Subcutaneous adipose tissue (tissue), 4 donors: Measurements from ENCODE around the gene ACSL1. TPM values are rescaled to one million over a fixed set of nuclear protein-coding genes. Genes with fewer than 3 reads are reported as not detected.

Experiments
- total RNA-seq, 4 donors: library from RNA; depleted of rRNA; stranded (reverse); fragments of >200 nt; gene quantifications; one replicate each; pipeline ENCODE4 v1.1.0, GENCODE V29; 2016
- TF ChIP-seq, protein P1 (sequence below): fragments of 450-650 bp; IDR thresholded peaks from one replicate; pipeline ENCODE4 v1.5.1; 2016; ENCODE audit warnings: low read depth, mild to moderate bottlenecking, control low read depth, antibody characterized with exemption, moderate library complexity

Gene ACSL1
- total RNA-seq, 4 donors from 2014 or later = 656 to 1,818 (median 1,286) TPM

DNA sequence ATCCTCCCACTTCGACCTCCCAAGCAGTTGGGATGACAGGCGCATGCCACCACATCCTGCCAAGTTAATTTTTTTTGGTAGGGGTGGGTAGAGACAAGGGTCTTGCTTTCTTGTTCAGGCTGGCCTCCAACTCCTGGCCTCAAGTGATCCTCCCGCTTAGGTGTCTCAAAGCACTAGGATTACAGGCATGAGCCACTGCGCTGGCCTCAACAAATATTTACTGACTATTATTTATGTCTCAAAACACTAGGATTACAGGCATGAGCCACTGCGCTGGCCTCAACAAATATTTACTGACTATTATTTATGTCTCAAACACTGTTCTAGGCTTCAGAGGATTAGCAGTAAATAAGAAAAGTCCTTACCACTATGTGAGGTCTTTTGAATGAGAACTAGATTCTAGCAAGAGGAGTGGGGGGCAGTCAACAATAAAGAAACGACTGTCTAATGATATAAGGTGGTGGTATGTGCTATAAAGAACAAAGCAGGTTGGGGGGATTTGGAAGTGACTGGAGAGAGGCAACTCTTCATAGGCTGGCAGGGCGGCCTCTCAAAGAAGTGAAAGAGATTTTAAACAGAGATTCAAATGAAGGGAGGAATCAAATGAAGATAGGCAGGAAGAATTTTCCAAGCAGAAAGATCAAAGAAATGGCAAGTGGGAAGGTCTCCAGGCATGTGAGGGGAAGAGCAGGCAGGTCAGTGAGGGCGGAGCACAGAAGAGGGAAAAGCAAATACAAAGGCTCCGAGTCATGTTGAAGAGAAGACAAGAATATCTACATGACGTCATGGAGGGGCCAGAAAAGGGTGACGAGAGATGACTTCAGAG, 12.7 kb upstream of the ACSL1 start:
- TF ChIP-seq, protein P1, sequence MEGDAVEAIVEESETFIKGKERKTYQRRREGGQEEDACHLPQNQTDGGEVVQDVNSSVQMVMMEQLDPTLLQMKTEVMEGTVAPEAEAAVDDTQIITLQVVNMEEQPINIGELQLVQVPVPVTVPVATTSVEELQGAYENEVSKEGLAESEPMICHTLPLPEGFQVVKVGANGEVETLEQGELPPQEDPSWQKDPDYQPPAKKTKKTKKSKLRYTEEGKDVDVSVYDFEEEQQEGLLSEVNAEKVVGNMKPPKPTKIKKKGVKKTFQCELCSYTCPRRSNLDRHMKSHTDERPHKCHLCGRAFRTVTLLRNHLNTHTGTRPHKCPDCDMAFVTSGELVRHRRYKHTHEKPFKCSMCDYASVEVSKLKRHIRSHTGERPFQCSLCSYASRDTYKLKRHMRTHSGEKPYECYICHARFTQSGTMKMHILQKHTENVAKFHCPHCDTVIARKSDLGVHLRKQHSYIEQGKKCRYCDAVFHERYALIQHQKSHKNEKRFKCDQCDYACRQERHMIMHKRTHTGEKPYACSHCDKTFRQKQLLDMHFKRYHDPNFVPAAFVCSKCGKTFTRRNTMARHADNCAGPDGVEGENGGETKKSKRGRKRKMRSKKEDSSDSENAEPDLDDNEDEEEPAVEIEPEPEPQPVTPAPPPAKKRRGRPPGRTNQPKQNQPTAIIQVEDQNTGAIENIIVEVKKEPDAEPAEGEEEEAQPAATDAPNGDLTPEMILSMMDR = no peak

DNA sequence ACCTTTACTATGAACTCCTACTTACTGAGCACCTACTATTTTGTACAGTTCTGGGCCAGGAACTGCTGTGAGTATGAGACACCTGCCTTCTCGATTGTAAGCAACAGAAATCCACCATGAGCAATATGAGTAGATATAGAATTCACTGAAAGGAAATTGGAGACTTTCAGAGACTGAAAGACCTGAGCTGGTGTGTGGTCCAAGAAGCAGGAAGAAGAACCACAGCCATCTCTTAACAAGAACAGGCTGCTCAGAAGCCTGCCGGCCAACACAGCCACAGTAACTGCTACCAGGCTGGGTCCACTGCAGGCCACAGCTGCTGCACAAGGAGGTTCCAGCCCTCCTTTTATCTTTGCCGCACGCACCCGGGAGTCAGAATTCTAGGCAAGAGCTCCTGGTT, 10.8 kb upstream of the ACSL1 start:
- TF ChIP-seq, protein P1 = no peak

DNA sequence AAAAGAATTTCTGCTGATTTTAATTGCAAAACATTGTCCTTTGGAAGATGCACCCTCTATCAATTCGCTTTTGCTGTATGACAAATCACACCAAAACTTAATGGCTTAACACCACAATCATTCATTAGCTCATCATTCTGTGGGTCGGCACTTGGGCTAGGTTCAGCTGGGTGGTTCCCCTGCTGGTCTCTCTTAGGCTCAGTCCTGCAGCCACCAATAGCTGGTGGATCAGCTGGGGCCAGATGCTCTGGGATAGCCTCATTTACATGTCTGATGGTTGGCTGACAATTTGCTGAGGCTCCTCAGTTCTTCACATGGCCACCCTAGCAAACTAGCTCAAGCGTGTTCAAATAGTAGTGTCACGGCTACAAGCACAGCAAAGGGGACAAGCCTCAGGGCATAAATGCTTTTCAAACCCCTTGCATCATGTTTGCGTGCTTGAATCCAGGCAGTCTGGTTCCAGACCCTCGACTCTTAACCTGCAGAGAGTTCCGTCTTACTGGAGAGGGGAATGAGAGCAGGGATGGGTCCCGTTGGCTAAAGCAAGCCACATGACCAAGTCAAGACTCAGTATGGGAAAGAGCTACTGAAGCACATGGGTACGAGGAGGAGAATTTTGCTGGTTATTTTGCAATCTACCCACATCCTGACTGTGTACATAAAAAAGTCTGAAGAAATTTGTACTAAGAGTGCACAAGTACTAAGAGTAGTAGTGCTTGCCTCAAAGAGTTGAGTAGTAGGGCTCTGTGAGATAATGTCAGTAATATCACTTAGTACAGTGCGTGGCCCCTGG, 7.5 kb upstream of the ACSL1 start:
- TF ChIP-seq, protein P1 = no peak

DNA sequence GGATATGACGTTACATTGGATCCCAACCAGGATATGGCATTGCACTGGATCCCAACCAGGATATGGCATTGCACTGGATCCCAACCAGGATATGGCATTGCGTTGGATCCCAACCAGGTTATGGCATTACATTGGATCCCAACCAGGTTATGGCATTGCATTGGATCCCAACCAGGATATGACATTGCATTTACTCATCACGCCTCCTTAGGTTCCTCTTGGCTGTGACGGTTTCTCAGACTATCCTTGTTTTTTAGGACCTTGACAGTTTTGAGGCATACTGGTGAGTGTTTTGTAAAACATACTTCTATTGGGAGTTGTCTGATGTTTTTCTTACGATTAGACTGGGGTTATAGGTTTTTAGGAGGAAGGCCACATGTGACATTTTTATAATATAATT, 5.4 kb upstream of the ACSL1 start:
- TF ChIP-seq, protein P1 = no peak

DNA sequence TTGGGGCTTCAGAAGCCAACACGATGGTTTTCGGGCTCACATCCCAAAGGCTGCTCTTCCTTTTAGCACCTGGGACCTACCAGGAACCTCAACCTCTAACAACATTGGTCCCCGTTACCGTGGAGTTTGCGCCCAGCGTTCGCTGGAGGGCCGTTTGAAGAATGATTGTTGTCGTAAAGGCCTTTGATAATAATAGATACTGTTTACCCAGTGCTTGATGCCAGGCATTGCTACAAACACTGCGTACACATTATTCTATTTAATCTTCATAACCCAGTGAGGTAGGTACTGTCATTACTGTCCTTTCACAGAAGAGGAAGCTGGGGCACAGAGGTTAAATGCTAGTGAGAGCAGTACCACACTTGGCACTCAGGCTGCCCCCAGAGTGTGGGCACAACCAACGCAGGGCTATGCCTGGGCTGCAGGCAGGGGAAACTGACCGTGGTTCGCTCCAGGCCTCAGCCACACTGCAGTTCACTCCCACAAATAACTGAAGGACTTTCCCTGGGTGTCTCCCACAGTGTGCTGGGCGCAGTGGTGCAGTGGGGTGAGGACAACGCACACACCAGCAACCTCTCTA, 1.0 kb upstream of the ACSL1 start:
- TF ChIP-seq, protein P1 = no peak

DNA sequence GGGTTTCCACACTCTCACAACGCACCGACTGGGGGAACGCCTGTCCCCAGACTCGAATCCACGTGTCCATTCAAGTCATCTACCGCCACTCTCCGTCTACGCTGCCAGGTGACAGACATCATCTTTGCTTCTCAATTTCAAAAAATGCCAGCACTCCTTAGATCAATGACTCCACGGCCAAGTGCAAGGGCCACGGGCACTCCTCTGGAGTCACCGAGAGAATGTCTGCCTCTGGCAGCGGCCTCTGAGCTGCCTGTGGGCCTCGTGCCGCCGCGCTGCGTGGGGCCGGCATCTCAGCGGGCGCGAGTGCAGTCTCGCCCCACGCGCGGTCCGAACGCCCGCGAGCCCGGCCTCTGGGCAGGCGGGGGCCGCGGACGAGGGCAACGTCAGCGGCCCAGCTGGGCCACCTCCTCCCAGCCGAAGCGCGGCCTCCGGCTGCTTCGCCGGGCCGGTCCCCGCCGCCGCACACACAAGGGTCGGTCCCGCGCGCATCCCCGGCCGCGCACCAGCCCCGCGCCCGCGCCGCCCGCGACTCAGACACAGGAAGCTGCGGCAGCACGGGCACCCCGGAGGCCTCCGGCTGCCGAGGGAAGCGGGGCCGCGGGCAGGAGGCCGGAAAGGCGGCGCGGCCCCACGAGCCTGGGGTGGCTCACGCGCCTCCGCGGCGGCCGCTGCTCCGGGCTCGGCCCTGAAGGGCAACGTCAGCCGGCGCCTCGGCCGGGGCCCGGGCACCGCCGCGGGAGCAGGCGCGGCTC, 450 bp downstream of the ACSL1 start:
- TF ChIP-seq, protein P1 = no peak
